Stimulated activated naive B cell treated with anti-CD40 and anti-IgM and Interleukin-4, amounts not matched to agents 10 μg/mL and 1 μg/mL and 100 μg/mL, for 72 hours (primary cell): ENCODE data around the gene IFNAR1.
"Not testable (repeated sequence)": the region's sequence is repeated elsewhere in the genome, so short reads cannot be mapped to it uniquely, and the experiment has no call there.

Source experiments
- ATAC-seq, 2 donors: fragments of 150-1000 bp; cut with Tn5 transposase; replicated peaks; 2 replicates each; pipeline ENCODE4 v1.10.0; 2021; ENCODE audit warnings: moderate library complexity in 1 of 2
- DNase-seq: peaks from one replicate; pipeline ENCODE4 v3.0.0; 2021
- H3K27ac Mint-ChIP-seq: one replicate; pipeline ENCODE4 v1.8.0; 2022; ENCODE audit warnings: mild to moderate bottlenecking, mixed read lengths
- H3K27me3 Mint-ChIP-seq, 2 donors: one replicate each; pipeline ENCODE4 v1.8.0; 2022; ENCODE audit warnings: mixed read lengths in 2 of 2
- H3K36me3 Mint-ChIP-seq, 2 donors: one replicate each; pipeline ENCODE4 v1.8.0; 2022; ENCODE audit warnings: mixed read lengths in 2 of 2, mild to moderate bottlenecking in 1 of 2
- H3K4me1 Mint-ChIP-seq, 2 donors: one replicate each; pipeline ENCODE4 v1.8.0; 2022; ENCODE audit warnings: mixed read lengths in 2 of 2, mild to moderate bottlenecking in 1 of 2
- H3K4me3 Mint-ChIP-seq, 2 donors: one replicate each; pipeline ENCODE4 v1.8.0; 2022; ENCODE audit warnings: mild to moderate bottlenecking in 2 of 2, mixed read lengths in 2 of 2, moderate library complexity in 1 of 2
- H3K9me3 Mint-ChIP-seq, 2 donors: one replicate each; pipeline ENCODE4 v1.8.0; 2022; ENCODE audit warnings: mixed read lengths in 2 of 2, mild to moderate bottlenecking in 1 of 2

IFNAR1 gene

DNA sequence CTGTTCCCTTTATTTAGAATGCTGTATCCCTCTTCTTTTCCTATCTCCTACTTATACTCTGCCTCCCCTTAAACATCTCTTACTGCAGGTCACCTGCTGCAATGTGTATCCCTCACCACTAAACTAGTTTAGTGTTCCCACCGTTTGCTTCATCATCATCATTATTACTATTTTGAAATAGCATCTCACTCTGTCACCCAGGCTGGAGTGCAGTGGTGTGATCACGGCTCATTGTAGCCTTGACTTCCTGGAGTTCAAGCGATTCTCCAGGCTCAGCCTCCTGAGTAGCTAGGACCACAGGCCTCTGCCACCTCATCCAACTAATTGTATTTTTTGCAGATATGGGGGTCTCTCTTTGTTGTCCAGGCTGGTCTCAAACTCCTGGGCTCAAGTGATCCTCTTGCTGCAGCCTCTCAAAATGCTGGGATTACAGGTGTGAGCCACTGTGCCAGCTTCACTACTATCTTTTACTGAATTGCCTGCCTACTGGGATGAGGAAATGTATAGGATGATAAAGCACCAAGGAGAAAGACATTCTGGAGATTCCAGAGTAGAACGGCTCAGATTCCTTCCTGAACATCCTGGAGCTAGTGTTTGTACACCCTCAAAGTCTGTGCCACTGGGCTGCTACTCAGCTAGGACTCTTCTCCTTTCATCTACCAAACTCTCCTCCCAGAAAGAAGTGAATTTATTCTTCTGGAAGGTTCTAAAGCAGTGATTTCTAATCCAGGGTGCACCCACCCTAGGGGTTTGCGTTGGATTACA lies 8.6 kb upstream of the IFNAR1 start:
- H3K4me1 Mint-ChIP-seq, result peaks cover 7 to 9% of the 10 kb centered on the region in 2 donors
- DNase-seq (no peak), ATAC-seq (no peak)
- peaks cover 0 to 2% of the 10 kb centered on the region in 2 donors for H3K9me3 Mint-ChIP-seq
- no peak overlapping the region for H3K4me3 Mint-ChIP-seq
- no peaks in the 10 kb centered on the region for H3K36me3 Mint-ChIP-seq
- no peak overlapping the region for H3K27ac Mint-ChIP-seq
- H3K27me3 Mint-ChIP-seq, result no peaks in the 10 kb centered on the region

DNA sequence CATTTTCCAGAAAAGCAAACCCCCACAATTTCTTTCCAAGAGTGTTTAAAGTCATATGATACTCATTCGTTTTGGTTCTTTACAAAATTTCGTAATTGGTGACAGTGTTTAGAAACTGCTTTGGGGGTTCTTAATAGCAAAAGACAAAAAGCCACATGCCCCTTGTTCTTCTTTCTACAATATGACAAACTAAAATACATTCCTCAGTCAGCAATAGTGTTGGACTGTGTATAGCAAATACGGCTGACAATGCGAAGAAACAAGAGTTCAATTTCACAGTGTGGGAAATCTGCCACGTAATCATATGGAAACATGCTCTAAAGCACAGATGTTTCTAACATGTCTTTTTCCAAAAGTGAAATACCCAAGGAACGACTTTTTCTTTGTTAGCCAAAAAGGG lies 7.6 kb upstream of the IFNAR1 start:
- ATAC-seq, result no peak
- H3K36me3 Mint-ChIP-seq, result no peaks in the 10 kb centered on the region

DNA sequence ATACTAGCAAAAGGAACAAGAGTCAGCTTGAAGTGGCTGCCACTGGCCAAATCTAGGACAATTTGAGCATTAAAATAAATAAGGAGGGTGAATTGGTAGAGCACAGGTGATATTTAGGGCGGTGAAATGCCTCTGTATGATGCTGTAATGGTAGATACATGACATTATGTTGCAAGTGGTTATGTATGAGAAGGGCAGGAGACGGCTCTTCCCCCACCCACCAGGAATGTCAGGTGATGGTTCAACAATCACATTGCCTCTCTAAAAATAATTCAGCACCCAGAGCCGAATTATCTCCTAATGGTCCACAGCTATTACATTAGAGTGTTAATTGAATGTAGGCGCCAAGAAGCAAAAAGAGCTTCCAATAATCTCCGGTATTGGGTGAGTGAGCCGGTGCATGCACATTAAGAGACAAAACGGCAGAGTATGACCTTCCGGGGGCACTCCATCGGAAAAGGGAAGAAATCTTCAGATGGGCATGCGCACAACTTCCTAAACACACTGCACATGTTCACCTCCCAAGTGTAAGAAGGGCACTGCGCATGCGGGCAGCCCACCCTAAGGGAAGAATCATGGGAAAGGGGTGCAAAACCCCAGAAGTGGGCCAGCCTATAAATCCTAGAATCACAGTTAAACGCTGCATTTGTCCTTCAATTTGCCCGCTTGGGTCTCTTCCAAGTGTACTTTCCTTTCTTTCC lies 6.8 kb upstream of the IFNAR1 start:
- Mint-ChIP-seq H3K27me3 (no peaks in the 10 kb centered on the region), H3K36me3 (no peaks in the 10 kb centered on the region), H3K4me3 (no peak overlapping the region), H3K9me3 (peaks cover 0 to 2% of the 10 kb centered on the region in 2 donors), H3K27ac (no peak overlapping the region), H3K4me1 (peaks cover 0 to 2% of the 10 kb centered on the region in 2 donors)
- no peak for DNase-seq
- ATAC-seq, result no peak

More for the DNA sequence above, 7.6 kb upstream of the IFNAR1 start:
- Mint-ChIP-seq H3K9me3 (peaks cover 0 to 2% of the 10 kb centered on the region in 2 donors), H3K27ac (no peak overlapping the region), H3K27me3 (no peaks in the 10 kb centered on the region), H3K4me1 (peaks cover 7% of the 10 kb centered on the region in 2 donors), H3K4me3 (no peak overlapping the region)
- DNase-seq, result no peak

DNA sequence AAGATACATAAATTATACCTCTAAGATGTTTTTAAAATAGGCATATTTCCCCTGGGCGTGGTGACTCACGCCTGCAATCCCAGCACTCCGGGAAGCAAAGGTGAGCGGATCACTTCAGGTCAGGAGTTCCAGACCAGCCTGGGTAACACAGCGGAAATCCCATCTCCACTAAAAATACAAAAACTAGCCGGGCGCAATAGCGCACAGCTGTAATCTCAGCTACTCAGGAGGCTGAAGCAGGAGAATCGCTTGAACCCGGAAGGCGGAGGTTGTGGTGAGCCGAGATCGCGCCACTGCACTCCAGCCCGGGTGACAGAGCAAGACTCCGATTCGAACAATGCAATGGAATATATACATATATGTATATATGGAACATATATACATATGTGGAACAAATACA lies 3.8 kb upstream of the IFNAR1 start:
- not testable (repeated sequence) for ATAC-seq, DNase-seq, H3K4me1 Mint-ChIP-seq, H3K9me3 Mint-ChIP-seq, H3K36me3 Mint-ChIP-seq, H3K27ac Mint-ChIP-seq, H3K4me3 Mint-ChIP-seq, H3K27me3 Mint-ChIP-seq

DNA sequence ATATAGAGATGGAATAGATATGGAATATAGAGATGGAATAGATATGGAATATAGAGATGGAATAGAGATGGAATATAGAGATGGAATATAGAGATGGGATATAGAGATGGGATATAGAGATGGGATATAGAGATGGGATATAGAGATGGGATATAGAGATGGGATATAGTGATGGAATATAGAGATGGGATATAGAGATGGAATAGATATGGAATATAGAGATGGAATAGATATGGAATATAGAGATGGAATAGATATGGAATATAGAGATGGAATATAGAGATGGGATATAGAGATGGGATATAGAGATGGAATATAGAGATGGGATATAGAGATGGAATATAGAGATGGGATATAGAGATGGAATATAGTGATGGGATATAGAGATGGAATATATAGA lies 1.2 kb upstream of the IFNAR1 start:
- not testable (repeated sequence) for ATAC-seq, H3K9me3 Mint-ChIP-seq, H3K27ac Mint-ChIP-seq, DNase-seq, H3K36me3 Mint-ChIP-seq, H3K4me3 Mint-ChIP-seq, H3K27me3 Mint-ChIP-seq
- peaks cover 8 to 15% of the 10 kb centered on the region in 2 donors for H3K4me1 Mint-ChIP-seq

DNA sequence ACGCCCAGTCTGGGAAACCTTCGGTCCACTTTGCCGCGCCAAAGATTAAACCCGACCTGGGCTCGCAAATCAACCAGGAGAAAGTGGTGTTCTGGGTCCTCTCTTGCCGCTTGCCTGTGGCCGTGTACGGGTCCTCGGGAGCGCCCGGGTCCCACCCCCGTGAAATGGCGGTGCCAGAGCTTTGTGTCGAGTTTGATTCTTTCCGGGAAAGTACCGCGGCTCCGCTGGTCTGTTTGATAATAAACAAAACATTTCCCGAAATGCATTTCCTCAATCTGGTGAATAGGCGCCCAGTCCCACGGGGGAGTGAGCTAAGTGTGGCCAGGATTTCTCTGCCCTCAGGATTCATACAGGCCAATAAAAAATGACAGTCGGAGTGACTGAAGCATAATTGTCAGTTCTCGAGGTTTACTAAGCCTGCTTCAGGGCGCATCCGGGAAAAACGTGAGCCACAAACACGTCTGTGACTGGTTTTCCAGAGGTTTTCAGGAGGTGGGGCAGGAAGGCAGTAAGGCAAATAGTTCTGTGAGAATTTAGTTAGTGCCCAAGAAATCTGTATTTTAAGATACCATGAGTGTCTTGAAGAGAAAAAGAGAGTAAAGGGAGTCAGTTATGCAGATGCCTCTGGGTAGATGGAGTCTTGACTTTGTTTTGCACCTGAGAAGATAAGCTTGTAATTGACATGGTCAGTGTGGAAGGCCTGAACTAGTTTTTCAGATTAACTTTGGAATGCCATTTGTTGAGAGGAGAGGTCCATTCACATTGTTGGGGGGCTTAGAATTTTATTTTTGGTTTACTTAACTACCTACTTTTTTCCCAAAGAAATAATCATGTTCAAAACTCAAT lies 675 bp downstream of the IFNAR1 start:
- H3K4me3 Mint-ChIP-seq, result no peak overlapping the region
- H3K4me1 Mint-ChIP-seq, result peaks cover 16 to 30% of the 10 kb centered on the region in 2 donors
- H3K9me3 Mint-ChIP-seq, result no peaks in the 10 kb centered on the region
- no peaks in the 10 kb centered on the region for H3K27me3 Mint-ChIP-seq
- DNase-seq, result peak; percentile 65
- peaks cover 8 to 12% of the 10 kb centered on the region in 2 donors for H3K36me3 Mint-ChIP-seq
- no peak overlapping the region for H3K27ac Mint-ChIP-seq
- peak; percentile 61 to 63 for ATAC-seq

DNA sequence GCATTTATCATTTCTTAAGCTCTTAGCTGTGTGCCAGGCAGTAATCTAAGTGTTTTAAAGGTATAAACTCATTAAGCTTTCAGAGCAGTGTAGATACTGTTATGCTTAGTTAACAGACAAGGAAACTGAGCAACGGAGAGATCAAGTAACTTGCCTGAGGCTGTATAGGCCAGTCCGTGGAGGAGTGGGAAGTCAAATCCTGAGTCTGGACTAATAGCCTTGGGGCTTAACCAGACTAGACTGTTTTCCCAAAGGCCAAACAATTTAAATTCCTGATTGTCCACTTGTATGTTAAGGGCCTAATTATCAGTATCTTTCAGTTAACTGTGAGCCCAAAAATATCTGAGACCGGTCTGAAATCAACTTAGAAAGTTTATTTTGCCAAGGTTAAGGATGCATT lies 2.6 kb downstream of the IFNAR1 start:
- Mint-ChIP-seq H3K4me1 (peaks cover 35 to 49% of the 10 kb centered on the region in 2 donors), H3K27ac (peak overlapping the region; percentile 47), H3K4me3 (no peak overlapping the region), H3K36me3 (peaks cover 11 to 29% of the 10 kb centered on the region in 2 donors), H3K9me3 (peaks cover 2 to 3% of the 10 kb centered on the region in 2 donors), H3K27me3 (no peaks in the 10 kb centered on the region)
- DNase-seq, result no peak
- ATAC-seq, result no peak

DNA sequence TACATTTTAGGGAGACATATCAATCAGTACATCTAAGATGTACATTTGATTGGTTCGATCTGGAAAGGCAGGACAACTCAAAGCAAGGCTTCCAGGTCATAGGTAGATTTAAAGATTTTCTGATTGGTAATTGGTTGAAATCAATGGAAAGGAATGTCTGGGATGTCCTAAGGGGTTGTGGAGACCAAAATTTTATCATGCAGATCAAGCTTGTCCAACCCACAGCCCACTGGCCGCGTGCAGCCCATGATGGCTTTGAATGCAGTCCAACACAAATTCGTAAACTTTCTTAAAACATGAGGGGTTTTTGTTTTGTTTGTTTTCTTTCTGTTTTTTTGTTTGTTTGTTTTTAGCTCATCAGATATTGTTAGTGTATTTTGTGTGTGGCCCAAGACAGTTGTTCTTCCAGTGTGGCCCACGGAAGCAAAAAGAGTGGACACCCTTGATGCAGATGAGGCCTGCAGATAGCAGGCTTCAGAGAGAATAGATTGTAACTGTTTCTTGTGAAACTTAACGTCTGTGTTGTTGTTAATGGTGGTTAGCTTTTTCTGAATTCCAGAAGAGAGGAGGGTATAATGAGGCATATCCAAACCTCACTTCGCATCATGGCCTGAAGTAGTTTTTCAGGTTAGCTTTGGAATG lies 3.1 kb downstream of the IFNAR1 start:
- H3K4me1 Mint-ChIP-seq, result peaks cover 36 to 55% of the 10 kb centered on the region in 2 donors
- no peak for ATAC-seq
- H3K27me3 Mint-ChIP-seq, result no peaks in the 10 kb centered on the region
- H3K27ac Mint-ChIP-seq, result peak overlapping the region; percentile 47
- peaks cover 16 to 35% of the 10 kb centered on the region in 2 donors for H3K36me3 Mint-ChIP-seq
- no peak for DNase-seq
- H3K4me3 Mint-ChIP-seq, result no peak overlapping the region
- H3K9me3 Mint-ChIP-seq, result peaks cover 4 to 9% of the 10 kb centered on the region in 2 donors

DNA sequence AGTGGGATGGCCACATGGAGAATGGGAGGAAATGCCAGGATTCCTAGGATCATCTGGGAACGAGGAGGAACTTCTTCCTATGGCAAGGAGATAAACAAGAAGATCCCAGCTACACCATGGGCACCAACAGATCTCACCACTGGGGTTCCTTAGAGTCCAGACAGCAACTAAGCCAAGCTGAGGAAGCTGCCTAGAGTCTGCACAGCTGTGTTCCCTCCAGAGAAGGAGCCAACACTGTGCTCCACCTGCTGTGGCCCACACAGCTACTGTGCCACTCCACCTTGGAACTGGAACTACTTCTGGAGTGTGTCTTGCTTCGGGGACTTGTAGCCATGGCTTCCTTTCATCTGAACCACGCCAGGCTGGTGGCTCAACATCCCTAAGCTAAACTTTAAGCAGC lies 6.0 kb downstream of the IFNAR1 start:
- Mint-ChIP-seq H3K9me3 (peaks cover 8 to 13% of the 10 kb centered on the region in 2 donors), H3K27ac (peak overlapping the region; percentile 69), H3K4me3 (no peak overlapping the region), H3K27me3 (no peaks in the 10 kb centered on the region), H3K36me3 (peaks cover 20 to 47% of the 10 kb centered on the region in 2 donors), H3K4me1 (peaks cover 41 to 69% of the 10 kb centered on the region in 2 donors)
- DNase-seq (no peak), ATAC-seq (peak; percentile 47 to 54)

DNA sequence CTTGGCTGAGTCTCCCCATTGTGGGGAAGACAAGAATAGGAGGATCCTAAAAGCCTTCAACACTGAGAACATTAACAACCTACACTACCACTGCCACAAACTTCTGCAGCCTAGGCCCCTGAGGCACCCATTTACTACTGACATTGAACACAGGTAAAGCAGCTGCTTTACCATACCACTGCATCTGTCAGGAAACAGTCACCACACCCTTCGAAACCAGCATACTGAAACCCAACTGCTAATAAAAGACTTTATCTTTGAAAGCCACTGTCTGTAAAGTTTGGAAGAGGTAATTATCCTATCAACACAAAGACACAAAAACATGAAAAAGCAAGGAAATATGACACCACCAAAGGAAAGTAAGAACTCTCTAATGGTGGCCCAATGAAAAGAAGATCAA lies 7.4 kb downstream of the IFNAR1 start:
- ATAC-seq, result peak; percentile 71 to 74
- peaks cover 8 to 13% of the 10 kb centered on the region in 2 donors for H3K9me3 Mint-ChIP-seq
- H3K36me3 Mint-ChIP-seq, result peaks cover 20 to 47% of the 10 kb centered on the region in 2 donors
- no peak for DNase-seq
- H3K4me3 Mint-ChIP-seq, result peak overlapping the region; percentile 22 to 46
- H3K27me3 Mint-ChIP-seq, result no peaks in the 10 kb centered on the region
- peak overlapping the region; percentile 94 for H3K27ac Mint-ChIP-seq
- H3K4me1 Mint-ChIP-seq, result peaks cover 41 to 65% of the 10 kb centered on the region in 2 donors

DNA sequence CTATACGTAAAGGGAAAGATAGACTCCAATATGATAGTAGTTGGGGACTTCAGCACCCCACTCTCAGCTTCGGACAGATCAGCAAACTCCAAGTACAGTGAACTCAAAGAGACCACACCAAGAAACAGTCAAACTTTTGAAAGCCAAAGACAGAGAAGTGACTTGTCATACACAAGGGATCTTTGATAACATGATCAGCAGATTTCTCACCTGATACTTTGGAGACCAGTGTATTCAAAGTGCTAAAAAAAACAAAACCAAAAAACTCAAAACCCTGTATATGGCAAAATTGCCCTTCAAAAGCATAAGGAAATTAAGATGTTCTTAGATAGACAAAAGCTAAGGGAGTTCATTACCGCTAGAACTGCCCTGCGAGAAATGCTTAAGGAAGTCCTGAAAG lies 9.4 kb downstream of the IFNAR1 start:
- Mint-ChIP-seq H3K36me3 (peaks cover 17 to 47% of the 10 kb centered on the region in 2 donors), H3K4me3 (no peak overlapping the region), H3K27ac (no peak overlapping the region), H3K4me1 (peaks cover 36 to 57% of the 10 kb centered on the region in 2 donors), H3K27me3 (no peaks in the 10 kb centered on the region), H3K9me3 (peaks cover 8 to 13% of the 10 kb centered on the region in 2 donors)
- ATAC-seq (no peak), DNase-seq (no peak)

DNA sequence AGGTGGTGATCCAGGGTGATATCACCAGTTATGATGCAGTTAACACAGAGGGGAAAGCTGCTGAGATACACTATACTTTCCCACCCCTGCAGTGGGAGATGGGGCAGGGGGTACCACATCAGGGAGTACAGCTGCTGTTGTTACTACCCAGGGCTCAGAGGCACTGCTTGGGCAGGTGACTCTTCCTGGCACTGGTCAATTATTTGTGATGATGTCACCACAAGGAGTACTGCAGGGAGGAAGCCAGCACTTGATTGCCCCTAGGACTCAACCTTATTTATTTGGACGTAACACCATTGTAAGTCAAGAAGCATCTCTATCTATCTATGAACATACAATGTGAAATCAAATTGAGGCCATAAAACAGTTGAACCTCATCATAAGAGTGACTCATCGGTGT lies 10.1 kb downstream of the IFNAR1 start:
- no peak for DNase-seq
- no peaks in the 10 kb centered on the region for H3K27me3 Mint-ChIP-seq
- H3K4me1 Mint-ChIP-seq, result peaks cover 36 to 56% of the 10 kb centered on the region in 2 donors
- no peak overlapping the region for H3K4me3 Mint-ChIP-seq
- peak in 1 of 2 donors; percentile 31 for ATAC-seq
- H3K36me3 Mint-ChIP-seq, result peaks cover 18 to 49% of the 10 kb centered on the region in 2 donors
- H3K27ac Mint-ChIP-seq, result peak overlapping the region; percentile 62
- peaks cover 8 to 13% of the 10 kb centered on the region in 2 donors for H3K9me3 Mint-ChIP-seq

DNA sequence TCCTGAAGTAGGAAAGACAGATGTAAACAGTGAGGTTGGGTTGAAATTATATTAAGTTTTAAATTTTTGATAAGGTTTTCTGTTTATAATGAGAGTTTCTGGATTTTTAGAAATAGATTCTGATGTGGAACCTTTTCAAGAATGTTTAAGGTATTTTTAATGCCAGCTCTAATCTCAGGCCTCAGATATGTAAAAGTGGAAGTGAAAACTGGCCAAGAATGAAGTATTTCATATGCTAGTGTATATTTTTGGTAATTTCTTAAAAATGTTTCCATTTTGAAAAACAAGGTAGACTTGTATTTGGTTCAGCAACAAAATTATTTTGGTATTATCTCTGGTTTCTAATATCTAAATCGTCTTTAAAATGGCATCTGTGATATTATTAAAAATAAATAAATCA lies 14.4 kb downstream of the IFNAR1 start:
- Mint-ChIP-seq H3K27me3 (no peaks in the 10 kb centered on the region), H3K4me3 (peak overlapping the region in 1 of 2 donors; percentile 11), H3K4me1 (peaks cover 18 to 31% of the 10 kb centered on the region in 2 donors), H3K27ac (no peak overlapping the region), H3K36me3 (peaks cover 23 to 31% of the 10 kb centered on the region in 2 donors), H3K9me3 (no peaks in the 10 kb centered on the region)
- no peak for DNase-seq
- peak; percentile 41 to 53 for ATAC-seq

DNA sequence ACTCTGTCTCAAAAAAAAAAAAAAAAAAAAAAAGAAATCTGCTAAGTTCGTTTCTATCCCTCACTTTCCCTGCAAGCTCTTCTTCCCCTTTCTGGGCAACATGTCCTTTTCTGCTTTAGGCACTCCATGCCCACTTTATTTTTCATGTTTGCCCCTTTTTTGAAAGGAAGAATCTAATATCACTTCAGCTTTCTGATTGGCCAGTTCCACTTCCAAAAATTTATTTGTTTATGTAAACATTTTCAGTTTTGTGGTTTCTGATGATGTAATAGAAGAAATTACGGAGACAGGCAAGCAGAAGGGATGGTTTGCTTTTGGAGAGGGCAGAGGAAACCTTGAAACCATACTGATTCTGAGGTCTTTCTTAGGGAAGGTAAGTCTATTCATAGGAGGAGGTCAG lies 15.1 kb downstream of the IFNAR1 start:
- ATAC-seq, result no peak
- Mint-ChIP-seq H3K9me3 (no peaks in the 10 kb centered on the region), H3K4me3 (peak overlapping the region; percentile 51 to 56), H3K36me3 (peaks cover 25 to 28% of the 10 kb centered on the region in 2 donors), H3K27me3 (no peaks in the 10 kb centered on the region), H3K27ac (peak overlapping the region; percentile 59), H3K4me1 (peaks cover 16 to 24% of the 10 kb centered on the region in 2 donors)
- DNase-seq, result no peak
